ENCODE results near the gene MAGI1.

The MAGI1 gene

GRCh38 chr3:65368866-65369265 is 669.9 kb downstream of the MAGI1 start:
- no peak for DNase-seq

GRCh38 chr3:65362688-65363087 is 676.0 kb downstream of the MAGI1 start:
- DNase-seq: no peak

GRCh38 chr3:65361448-65361847 is 677.3 kb downstream of the MAGI1 start:
- no peak for DNase-seq

- DNase-seq: no peak
These were observed 682.1 kb downstream of the MAGI1 start for GRCh38 chr3:65356331-65357248.

GRCh38 chr3:65354880-65355279 is 683.8 kb downstream of the MAGI1 start:
- DNase-seq: no peak

GRCh38 chr3:65352951-65353350 is 685.8 kb downstream of the MAGI1 start:
- no peak for DNase-seq

GRCh38 chr3:65351753-65352152 is 687.0 kb downstream of the MAGI1 start:
- DNase-seq: no peak

GRCh38 chr3:65350801-65351476 is 687.8 kb downstream of the MAGI1 start:
- DNase-seq: no peak

- no peak for DNase-seq
These were observed 690.2 kb downstream of the MAGI1 start for GRCh38 chr3:65348398-65348995.

- DNase-seq: no peak
These were observed 691.6 kb downstream of the MAGI1 start for GRCh38 chr3:65347166-65347565.

- no peak for DNase-seq
These were observed 693.9 kb downstream of the MAGI1 start for GRCh38 chr3:65344846-65345245.

- no peak for DNase-seq
These were observed 694.3 kb downstream of the MAGI1 start for GRCh38 chr3:65344444-65344843.

GRCh38 chr3:65343736-65344135 is 695.0 kb downstream of the MAGI1 start:
- DNase-seq: no peak

- DNase-seq: no peak
These were observed 695.7 kb downstream of the MAGI1 start for GRCh38 chr3:65343026-65343425.

- DNase-seq: no peak
These were observed 696.5 kb downstream of the MAGI1 start for GRCh38 chr3:65342084-65342683.

GRCh38 chr3:65339192-65339740 is 699.5 kb downstream of the MAGI1 start:
- DNase-seq: no peak

- no peak for DNase-seq
These were observed 700.1 kb downstream of the MAGI1 start for GRCh38 chr3:65338571-65338970.

GRCh38 chr3:65335587-65335986 is 703.1 kb downstream of the MAGI1 start:
- no peak for DNase-seq

- no peak for DNase-seq
These were observed 704.6 kb downstream of the MAGI1 start for GRCh38 chr3:65334045-65334665.

GRCh38 chr3:65331730-65332129 is 707.0 kb downstream of the MAGI1 start:
- no peak for DNase-seq

GRCh38 chr3:65330072-65330471 is 708.6 kb downstream of the MAGI1 start:
- no peak for DNase-seq

- DNase-seq: no peak
These were observed 710.6 kb downstream of the MAGI1 start for GRCh38 chr3:65328148-65328547.

GRCh38 chr3:65326574-65326973 is 712.1 kb downstream of the MAGI1 start:
- DNase-seq: no peak

Data from DMS153 (cell line).